Ishikawa (cell line): Measurements from ENCODE around the gene C17orf107.

Source experiments
- CEBPB ChIP-seq: IDR thresholded peaks from 2 replicates; pipeline ENCODE4 v1.6.1; 2012
- CREB1 ChIP-seq: IDR thresholded peaks from 2 replicates; pipeline ENCODE4 v1.6.1; 2012; ENCODE audit warnings: low read depth
- EP300 ChIP-seq: IDR thresholded peaks from 2 replicates; pipeline ENCODE4 v1.6.1; 2012; ENCODE audit warnings: borderline replicate concordance
- RAD21 ChIP-seq: IDR thresholded peaks from 2 replicates; pipeline ENCODE4 v1.6.1; 2012; ENCODE audit warnings: low read depth
- TAF1 ChIP-seq: IDR thresholded peaks from 2 replicates; pipeline ENCODE4 v1.6.1; 2012; ENCODE audit warnings: low read depth, mild to moderate bottlenecking
- TCF12 ChIP-seq: IDR thresholded peaks from 2 replicates; pipeline ENCODE4 v1.6.1; 2012; ENCODE audit warnings: low read depth
- TEAD4 ChIP-seq: IDR thresholded peaks from 2 replicates; pipeline ENCODE4 v1.6.1; 2012
- USF1 ChIP-seq: IDR thresholded peaks from 2 replicates; pipeline ENCODE4 v1.6.1; 2012

GRCh38 chr17:4940555-4941318 lies 41.4 kb downstream of the C17orf107 start:
- TF ChIP-seq CEBPB (no peak), USF1 (no peak), EP300 (no peak), TAF1 (no peak; the same call in none of the 2 replicates), TEAD4 (no peak), TCF12 (no peak), CREB1 (no peak), RAD21 (no peak)
